Measurements from ENCODE around the gene NRF1.
"Not testable (repeated sequence)": the region's sequence is repeated elsewhere in the genome, so short reads cannot be mapped to it uniquely, and the experiment has no call there.

The NRF1 gene

GRCh38 chr7:129649128-129649690, 37.7 kb downstream of the NRF1 start:
- DNase-seq (ENCODE audit: low spot score): no peak

GRCh38 chr7:129650056-129650758, 38.7 kb downstream of the NRF1 start:
- no peak for DNase-seq (ENCODE audit: low spot score)

GRCh38 chr7:129652914-129653313, 41.4 kb downstream of the NRF1 start:
- no peak for DNase-seq (ENCODE audit: low spot score)

- DNase-seq (ENCODE audit: low spot score): no peak
Observed at GRCh38 chr7:129655811-129656210, 44.3 kb downstream of the NRF1 start.

- DNase-seq (ENCODE audit: low spot score): no peak
Observed at GRCh38 chr7:129657363-129657762, 45.8 kb downstream of the NRF1 start.

- not testable (repeated sequence) for DNase-seq (ENCODE audit: low spot score)
Observed at GRCh38 chr7:129659907-129660306, 48.4 kb downstream of the NRF1 start.

GRCh38 chr7:129661645-129662182, 50.2 kb downstream of the NRF1 start:
- no peak for DNase-seq (ENCODE audit: low spot score)

GRCh38 chr7:129663240-129663639, 51.7 kb downstream of the NRF1 start:
- not testable (repeated sequence) for DNase-seq (ENCODE audit: low spot score)

- DNase-seq (ENCODE audit: low spot score): no peak
Observed at GRCh38 chr7:129664029-129665012, 52.8 kb downstream of the NRF1 start.

- no peak for DNase-seq (ENCODE audit: low spot score)
Observed at GRCh38 chr7:129665013-129665401, 53.5 kb downstream of the NRF1 start.

GRCh38 chr7:129667116-129667515, 55.6 kb downstream of the NRF1 start:
- no peak for DNase-seq (ENCODE audit: low spot score)

GRCh38 chr7:129667551-129667950, 56.0 kb downstream of the NRF1 start:
- DNase-seq (ENCODE audit: low spot score): no peak

- no peak for DNase-seq (ENCODE audit: low spot score)
Observed at GRCh38 chr7:129669901-129670300, 58.4 kb downstream of the NRF1 start.

- DNase-seq (ENCODE audit: low spot score): no peak
Observed at GRCh38 chr7:129670656-129671055, 59.1 kb downstream of the NRF1 start.

- DNase-seq (ENCODE audit: low spot score): no peak
Observed at GRCh38 chr7:129671266-129671665, 59.7 kb downstream of the NRF1 start.

GRCh38 chr7:129674475-129674874, 63.0 kb downstream of the NRF1 start:
- DNase-seq (ENCODE audit: low spot score): not testable (repeated sequence)

GRCh38 chr7:129675521-129675920, 64.0 kb downstream of the NRF1 start:
- no peak for DNase-seq (ENCODE audit: low spot score)

GRCh38 chr7:129676017-129676897, 64.7 kb downstream of the NRF1 start:
- no peak for DNase-seq (ENCODE audit: low spot score)

GRCh38 chr7:129677796-129678195, 66.3 kb downstream of the NRF1 start:
- DNase-seq (ENCODE audit: low spot score): no peak

- no peak for DNase-seq (ENCODE audit: low spot score)
Observed at GRCh38 chr7:129678606-129679005, 67.1 kb downstream of the NRF1 start.

- DNase-seq (ENCODE audit: low spot score): no peak
Observed at GRCh38 chr7:129680400-129680799, 68.9 kb downstream of the NRF1 start.
